ENCODE data around the gene TST. TPM values are rescaled to one million over a fixed set of nuclear protein-coding genes. Genes with fewer than 3 reads are reported as not detected.

TST gene
- polyA plus RNA-seq, 1 donor (not counting 4 experiments of a cell fraction or from before 2014, with no cell fraction given) = 19.9 TPM

GRCh38 chr22:37008365-37008764 is 10.9 kb downstream of the TST start:
- Histone ChIP-seq H3K9me3 (ENCODE audit: control insufficient read depth, low read depth, low read length) (no peaks in the 10 kb centered on the region), H3K79me2 (ENCODE audit: control insufficient read depth, insufficient read depth, low read length) (no peaks in the 10 kb centered on the region), H3K27me3 (ENCODE audit: control insufficient read depth, extremely low read depth, insufficient read depth, low read length) (peaks cover 19% of the 10 kb centered on the region), H3K4me3 (ENCODE audit: control insufficient read depth in 2 of 3, extremely low read depth in 1 of 3, insufficient read depth in 2 of 3, low read depth in 1 of 3, low read length in 3 of 3) (no peak overlapping the region), H3K9me1 (ENCODE audit: control insufficient read depth, extremely low read depth, insufficient read depth, low read length) (no peaks in the 10 kb centered on the region), H3K4me1 (ENCODE audit: control insufficient read depth, extremely low read depth, insufficient read depth, low read length) (no peaks in the 10 kb centered on the region), H3K36me3 (ENCODE audit: control insufficient read depth in 2 of 2, extremely low read depth in 1 of 2, insufficient read depth in 2 of 2, low read length in 2 of 2) (no peaks in the 10 kb centered on the region), H3K27ac (ENCODE audit: control insufficient read depth, insufficient read depth, low read length) (no peak overlapping the region), H3K9ac (ENCODE audit: control insufficient read depth, extremely low read depth, insufficient read depth, low read length) (no peak overlapping the region), H2AFZ (ENCODE audit: control insufficient read depth, low read length) (no peak overlapping the region), H4K20me1 (ENCODE audit: control insufficient read depth, extremely low read depth, insufficient read depth, low read length) (no peaks in the 10 kb centered on the region), H3K4me2 (ENCODE audit: control insufficient read depth, extremely low read depth, insufficient read depth, low read depth, low read length) (no peak overlapping the region)
- DNase-seq (ENCODE audit: low read depth, low spot score) (no peak), FAIRE-seq (no peak)
- dilution Hi-C loops (cut with MboI; ENCODE audit: extremely low pct_ligation_motif_present, low sequenced_read_pairs) = no loop called here
- TF ChIP-seq, protein P1, sequence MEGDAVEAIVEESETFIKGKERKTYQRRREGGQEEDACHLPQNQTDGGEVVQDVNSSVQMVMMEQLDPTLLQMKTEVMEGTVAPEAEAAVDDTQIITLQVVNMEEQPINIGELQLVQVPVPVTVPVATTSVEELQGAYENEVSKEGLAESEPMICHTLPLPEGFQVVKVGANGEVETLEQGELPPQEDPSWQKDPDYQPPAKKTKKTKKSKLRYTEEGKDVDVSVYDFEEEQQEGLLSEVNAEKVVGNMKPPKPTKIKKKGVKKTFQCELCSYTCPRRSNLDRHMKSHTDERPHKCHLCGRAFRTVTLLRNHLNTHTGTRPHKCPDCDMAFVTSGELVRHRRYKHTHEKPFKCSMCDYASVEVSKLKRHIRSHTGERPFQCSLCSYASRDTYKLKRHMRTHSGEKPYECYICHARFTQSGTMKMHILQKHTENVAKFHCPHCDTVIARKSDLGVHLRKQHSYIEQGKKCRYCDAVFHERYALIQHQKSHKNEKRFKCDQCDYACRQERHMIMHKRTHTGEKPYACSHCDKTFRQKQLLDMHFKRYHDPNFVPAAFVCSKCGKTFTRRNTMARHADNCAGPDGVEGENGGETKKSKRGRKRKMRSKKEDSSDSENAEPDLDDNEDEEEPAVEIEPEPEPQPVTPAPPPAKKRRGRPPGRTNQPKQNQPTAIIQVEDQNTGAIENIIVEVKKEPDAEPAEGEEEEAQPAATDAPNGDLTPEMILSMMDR (optimal IDR thresholded peaks at IDR 0.05 in 1 of 3, IDR thresholded peaks at IDR 0.05 in 1 of 3, conservative IDR thresholded peaks at IDR 0.05 in 1 of 3; ENCODE audit: extremely low read depth in 1 of 3, insufficient read depth in 2 of 3, low read length in 3 of 3) = no peak
- TF ChIP-seq EZH2 (IDR thresholded peaks at IDR 0.05; ENCODE audit: low read length) = no peak

DNA sequence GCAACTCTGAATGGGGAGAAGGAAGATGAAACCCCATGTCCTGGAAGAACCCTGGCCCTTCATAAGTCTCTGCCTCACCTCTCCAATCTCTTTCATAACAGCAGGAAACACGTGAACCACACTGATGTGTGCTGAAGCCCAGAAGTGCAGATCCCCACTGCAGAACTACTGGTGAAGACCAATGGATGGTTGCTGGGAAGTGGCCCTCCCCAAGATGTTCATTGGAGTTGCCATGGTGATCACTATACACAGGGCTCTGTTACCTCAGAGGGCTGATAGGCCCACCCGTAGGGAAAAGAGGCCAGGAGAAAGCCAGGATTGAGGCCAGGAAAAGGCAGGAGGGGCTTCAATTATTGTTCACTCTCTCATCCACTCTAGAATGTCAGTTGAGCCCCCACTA is 11.6 kb downstream of the TST start:
- Histone ChIP-seq H3K9ac (ENCODE audit: control insufficient read depth, extremely low read depth, insufficient read depth, low read length) (no peak overlapping the region), H2AFZ (ENCODE audit: control insufficient read depth, low read length) (no peak overlapping the region), H3K36me3 (ENCODE audit: control insufficient read depth in 2 of 2, extremely low read depth in 1 of 2, insufficient read depth in 2 of 2, low read length in 2 of 2) (no peaks in the 10 kb centered on the region), H3K27ac (ENCODE audit: control insufficient read depth, insufficient read depth, low read length) (no peak overlapping the region), H3K9me3 (ENCODE audit: control insufficient read depth, low read depth, low read length) (no peaks in the 10 kb centered on the region), H3K27me3 (ENCODE audit: control insufficient read depth, extremely low read depth, insufficient read depth, low read length) (peaks cover 26% of the 10 kb centered on the region), H3K79me2 (ENCODE audit: control insufficient read depth, insufficient read depth, low read length) (no peaks in the 10 kb centered on the region), H3K9me1 (ENCODE audit: control insufficient read depth, extremely low read depth, insufficient read depth, low read length) (no peaks in the 10 kb centered on the region), H3K4me2 (ENCODE audit: control insufficient read depth, extremely low read depth, insufficient read depth, low read depth, low read length) (no peak overlapping the region), H3K4me1 (ENCODE audit: control insufficient read depth, extremely low read depth, insufficient read depth, low read length) (no peaks in the 10 kb centered on the region), H3K4me3 (ENCODE audit: control insufficient read depth in 2 of 3, extremely low read depth in 1 of 3, insufficient read depth in 2 of 3, low read depth in 1 of 3, low read length in 3 of 3) (no peak overlapping the region), H4K20me1 (ENCODE audit: control insufficient read depth, extremely low read depth, insufficient read depth, low read length) (no peaks in the 10 kb centered on the region)
- FAIRE-seq = no peak
- no peak for TF ChIP-seq EZH2 (IDR thresholded peaks at IDR 0.05; ENCODE audit: low read length)
- TF ChIP-seq, protein P1 (optimal IDR thresholded peaks at IDR 0.05 in 1 of 3, IDR thresholded peaks at IDR 0.05 in 1 of 3, conservative IDR thresholded peaks at IDR 0.05 in 1 of 3; ENCODE audit: extremely low read depth in 1 of 3, insufficient read depth in 2 of 3, low read length in 3 of 3) = no peak
- no peak for DNase-seq (ENCODE audit: low read depth, low spot score)
- dilution Hi-C loops (cut with MboI; ENCODE audit: extremely low pct_ligation_motif_present, low sequenced_read_pairs) = no loop called here
